Measurements from ENCODE around the gene DGKI. TPM values are rescaled to one million over a fixed set of nuclear protein-coding genes. Genes with fewer than 3 reads are reported as not detected.

The DGKI gene
- total and polyA plus RNA-seq, 4 donors = 0.01 to 0.37 (median 0.31) TPM

DNA sequence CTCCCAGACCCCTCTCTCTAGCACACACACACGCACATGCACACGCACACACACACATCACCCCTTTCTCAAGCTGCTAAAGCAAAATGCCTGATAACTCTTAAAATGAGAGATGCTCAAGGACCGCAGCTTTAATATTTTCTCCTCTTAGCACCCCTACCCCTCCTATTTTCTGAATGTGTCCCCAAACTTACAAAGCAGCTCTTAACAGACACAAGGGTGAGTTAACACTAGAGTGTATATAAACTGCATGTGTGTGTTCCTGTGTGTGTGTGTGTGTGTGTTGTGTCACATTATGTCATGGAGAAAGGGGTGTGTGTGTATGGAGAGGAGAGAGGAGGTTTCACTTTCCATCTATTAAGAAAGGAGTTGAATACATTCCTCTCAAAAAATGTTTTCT lies 504.5 kb downstream of the DGKI start:
- Histone ChIP-seq H3K27me3 (ENCODE audit: control insufficient read depth in 4 of 4, insufficient read depth in 4 of 4, low read length in 3 of 4) (peaks cover 0 to 7% (median 0%) of the 10 kb centered on the region in 4 donors), H3K27ac (ENCODE audit: low read depth in 1 of 2, low read length in 2 of 2) (no peak overlapping the region), H3K4me3 (ENCODE audit: low read depth in 1 of 3, low read length in 3 of 3) (no peak overlapping the region), H3K4me1 (ENCODE audit: control insufficient read depth in 4 of 4, insufficient read depth in 4 of 4, low read length in 3 of 4) (peaks cover 0 to 14% (median 11%) of the 10 kb centered on the region in 4 donors), H3K9ac (ENCODE audit: low read depth in 1 of 2, low read length in 2 of 2) (no peak overlapping the region), H3K9me3 (ENCODE audit: control insufficient read depth in 4 of 4, low read length in 3 of 4) (no peaks in the 10 kb centered on the region), H3K36me3 (ENCODE audit: control insufficient read depth in 4 of 4, insufficient read depth in 3 of 4, low read depth in 1 of 4, low read length in 3 of 4) (no peaks in the 10 kb centered on the region)
- 72% methylated on average over 3 of the region's 3 CpGs for WGBS
- no peak for DNase-seq (ENCODE audit: low spot score)
- TF ChIP-seq FOXA2 (IDR thresholded peaks at IDR 0.05) (no peak), RAD21 (IDR thresholded peaks at IDR 0.05) (no peak), EGR1 (IDR thresholded peaks at IDR 0.05; ENCODE audit: low read depth in 2 of 2) (no peak), RXRA (IDR thresholded peaks at IDR 0.05) (no peak), FOXA1 (IDR thresholded peaks at IDR 0.05) (no peak), YY1 (IDR thresholded peaks at IDR 0.05) (no peak), JUND (IDR thresholded peaks at IDR 0.05) (no peak), HNF4G (IDR thresholded peaks at IDR 0.05) (no peak), HNF4A (conservative IDR thresholded peaks at IDR 0.05) (no peak), TAF1 (conservative IDR thresholded peaks at IDR 0.05) (no peak), NR2F2 (IDR thresholded peaks at IDR 0.05) (no peak)
- TF ChIP-seq, protein P1, sequence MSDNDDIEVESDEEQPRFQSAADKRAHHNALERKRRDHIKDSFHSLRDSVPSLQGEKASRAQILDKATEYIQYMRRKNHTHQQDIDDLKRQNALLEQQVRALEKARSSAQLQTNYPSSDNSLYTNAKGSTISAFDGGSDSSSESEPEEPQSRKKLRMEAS (IDR thresholded peaks at IDR 0.05) = no peak
- TF ChIP-seq, protein P2, sequence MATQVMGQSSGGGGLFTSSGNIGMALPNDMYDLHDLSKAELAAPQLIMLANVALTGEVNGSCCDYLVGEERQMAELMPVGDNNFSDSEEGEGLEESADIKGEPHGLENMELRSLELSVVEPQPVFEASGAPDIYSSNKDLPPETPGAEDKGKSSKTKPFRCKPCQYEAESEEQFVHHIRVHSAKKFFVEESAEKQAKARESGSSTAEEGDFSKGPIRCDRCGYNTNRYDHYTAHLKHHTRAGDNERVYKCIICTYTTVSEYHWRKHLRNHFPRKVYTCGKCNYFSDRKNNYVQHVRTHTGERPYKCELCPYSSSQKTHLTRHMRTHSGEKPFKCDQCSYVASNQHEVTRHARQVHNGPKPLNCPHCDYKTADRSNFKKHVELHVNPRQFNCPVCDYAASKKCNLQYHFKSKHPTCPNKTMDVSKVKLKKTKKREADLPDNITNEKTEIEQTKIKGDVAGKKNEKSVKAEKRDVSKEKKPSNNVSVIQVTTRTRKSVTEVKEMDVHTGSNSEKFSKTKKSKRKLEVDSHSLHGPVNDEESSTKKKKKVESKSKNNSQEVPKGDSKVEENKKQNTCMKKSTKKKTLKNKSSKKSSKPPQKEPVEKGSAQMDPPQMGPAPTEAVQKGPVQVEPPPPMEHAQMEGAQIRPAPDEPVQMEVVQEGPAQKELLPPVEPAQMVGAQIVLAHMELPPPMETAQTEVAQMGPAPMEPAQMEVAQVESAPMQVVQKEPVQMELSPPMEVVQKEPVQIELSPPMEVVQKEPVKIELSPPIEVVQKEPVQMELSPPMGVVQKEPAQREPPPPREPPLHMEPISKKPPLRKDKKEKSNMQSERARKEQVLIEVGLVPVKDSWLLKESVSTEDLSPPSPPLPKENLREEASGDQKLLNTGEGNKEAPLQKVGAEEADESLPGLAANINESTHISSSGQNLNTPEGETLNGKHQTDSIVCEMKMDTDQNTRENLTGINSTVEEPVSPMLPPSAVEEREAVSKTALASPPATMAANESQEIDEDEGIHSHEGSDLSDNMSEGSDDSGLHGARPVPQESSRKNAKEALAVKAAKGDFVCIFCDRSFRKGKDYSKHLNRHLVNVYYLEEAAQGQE (IDR thresholded peaks at IDR 0.05) = no peak
- TF ChIP-seq, protein P3, sequence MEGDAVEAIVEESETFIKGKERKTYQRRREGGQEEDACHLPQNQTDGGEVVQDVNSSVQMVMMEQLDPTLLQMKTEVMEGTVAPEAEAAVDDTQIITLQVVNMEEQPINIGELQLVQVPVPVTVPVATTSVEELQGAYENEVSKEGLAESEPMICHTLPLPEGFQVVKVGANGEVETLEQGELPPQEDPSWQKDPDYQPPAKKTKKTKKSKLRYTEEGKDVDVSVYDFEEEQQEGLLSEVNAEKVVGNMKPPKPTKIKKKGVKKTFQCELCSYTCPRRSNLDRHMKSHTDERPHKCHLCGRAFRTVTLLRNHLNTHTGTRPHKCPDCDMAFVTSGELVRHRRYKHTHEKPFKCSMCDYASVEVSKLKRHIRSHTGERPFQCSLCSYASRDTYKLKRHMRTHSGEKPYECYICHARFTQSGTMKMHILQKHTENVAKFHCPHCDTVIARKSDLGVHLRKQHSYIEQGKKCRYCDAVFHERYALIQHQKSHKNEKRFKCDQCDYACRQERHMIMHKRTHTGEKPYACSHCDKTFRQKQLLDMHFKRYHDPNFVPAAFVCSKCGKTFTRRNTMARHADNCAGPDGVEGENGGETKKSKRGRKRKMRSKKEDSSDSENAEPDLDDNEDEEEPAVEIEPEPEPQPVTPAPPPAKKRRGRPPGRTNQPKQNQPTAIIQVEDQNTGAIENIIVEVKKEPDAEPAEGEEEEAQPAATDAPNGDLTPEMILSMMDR (IDR thresholded peaks at IDR 0.05; ENCODE audit: low read depth, low read length, missing input control) = no peak
- TF ChIP-seq, protein P4, sequence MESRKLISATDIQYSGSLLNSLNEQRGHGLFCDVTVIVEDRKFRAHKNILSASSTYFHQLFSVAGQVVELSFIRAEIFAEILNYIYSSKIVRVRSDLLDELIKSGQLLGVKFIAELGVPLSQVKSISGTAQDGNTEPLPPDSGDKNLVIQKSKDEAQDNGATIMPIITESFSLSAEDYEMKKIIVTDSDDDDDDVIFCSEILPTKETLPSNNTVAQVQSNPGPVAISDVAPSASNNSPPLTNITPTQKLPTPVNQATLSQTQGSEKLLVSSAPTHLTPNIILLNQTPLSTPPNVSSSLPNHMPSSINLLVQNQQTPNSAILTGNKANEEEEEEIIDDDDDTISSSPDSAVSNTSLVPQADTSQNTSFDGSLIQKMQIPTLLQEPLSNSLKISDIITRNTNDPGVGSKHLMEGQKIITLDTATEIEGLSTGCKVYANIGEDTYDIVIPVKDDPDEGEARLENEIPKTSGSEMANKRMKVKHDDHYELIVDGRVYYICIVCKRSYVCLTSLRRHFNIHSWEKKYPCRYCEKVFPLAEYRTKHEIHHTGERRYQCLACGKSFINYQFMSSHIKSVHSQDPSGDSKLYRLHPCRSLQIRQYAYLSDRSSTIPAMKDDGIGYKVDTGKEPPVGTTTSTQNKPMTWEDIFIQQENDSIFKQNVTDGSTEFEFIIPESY (IDR thresholded peaks at IDR 0.05) = no peak
- TF ChIP-seq, protein P5, sequence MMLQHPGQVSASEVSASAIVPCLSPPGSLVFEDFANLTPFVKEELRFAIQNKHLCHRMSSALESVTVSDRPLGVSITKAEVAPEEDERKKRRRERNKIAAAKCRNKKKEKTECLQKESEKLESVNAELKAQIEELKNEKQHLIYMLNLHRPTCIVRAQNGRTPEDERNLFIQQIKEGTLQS (IDR thresholded peaks at IDR 0.05) = no peak

DNA sequence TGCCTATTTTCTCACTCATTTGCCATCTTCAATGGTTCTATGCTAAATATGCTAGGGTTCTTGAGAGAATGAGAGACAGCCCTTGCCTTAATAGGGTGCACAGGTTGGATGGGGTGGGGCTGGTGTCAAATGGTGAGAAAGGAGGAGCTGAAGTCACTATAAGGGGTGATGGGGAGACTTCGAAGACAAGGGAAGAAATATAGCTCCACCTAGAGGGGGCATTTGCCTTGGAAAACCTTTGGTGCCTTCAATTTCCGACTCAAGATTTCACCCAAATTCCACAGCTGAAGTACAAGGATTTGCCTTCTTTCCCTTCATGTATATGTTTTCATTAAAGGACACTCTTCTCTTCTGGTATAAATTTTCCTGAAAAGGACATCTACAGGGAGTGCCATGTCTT lies 508.9 kb downstream of the DGKI start:
- Histone ChIP-seq H3K9ac (ENCODE audit: low read depth in 1 of 2, low read length in 2 of 2) (no peak overlapping the region), H3K4me1 (ENCODE audit: control insufficient read depth in 4 of 4, insufficient read depth in 4 of 4, low read length in 3 of 4) (peaks cover 0 to 3% (median 2%) of the 10 kb centered on the region in 4 donors), H3K36me3 (ENCODE audit: control insufficient read depth in 4 of 4, insufficient read depth in 3 of 4, low read depth in 1 of 4, low read length in 3 of 4) (no peaks in the 10 kb centered on the region), H3K9me3 (ENCODE audit: control insufficient read depth in 4 of 4, low read length in 3 of 4) (no peaks in the 10 kb centered on the region), H3K27ac (ENCODE audit: low read depth in 1 of 2, low read length in 2 of 2) (no peak overlapping the region), H3K4me3 (ENCODE audit: low read depth in 1 of 3, low read length in 3 of 3) (no peak overlapping the region), H3K27me3 (ENCODE audit: control insufficient read depth in 4 of 4, insufficient read depth in 4 of 4, low read length in 3 of 4) (no peaks in the 10 kb centered on the region)
- no peak for DNase-seq (ENCODE audit: low spot score)
- 59% methylated on average over 2 of the region's 2 CpGs for WGBS
- TF ChIP-seq, protein P3 (IDR thresholded peaks at IDR 0.05; ENCODE audit: low read depth, low read length, missing input control) = peak; percentile 36
- TF ChIP-seq RAD21 (IDR thresholded peaks at IDR 0.05) = peak; percentile 72 to 78
- TF ChIP-seq FOXA1 (IDR thresholded peaks at IDR 0.05) = no peak
